Loucy (cell line): ENCODE data around the gene EPHA6.
"Not testable (repeated sequence)": the region's sequence is repeated elsewhere in the genome, so short reads cannot be mapped to it uniquely, and the experiment has no call there.

Experiments used
- H2AFZ ChIP-seq: fragments of 200-600 bp; sonication (generic); 2 replicates; pipeline ENCODE4 v1.6.0; 2016; ENCODE audit warnings: antibody characterized with exemption, mild to moderate bottlenecking, low read length, moderate library complexity
- H3F3A ChIP-seq: fragments of 200-600 bp; 2 replicates; pipeline ENCODE4 v1.6.0; 2016; ENCODE audit warnings: antibody characterized with exemption, low read depth, mild to moderate bottlenecking
- H3K27me3 ChIP-seq: fragments of 200-600 bp; sonication (generic); 2 replicates; pipeline ENCODE4 v1.6.1; 2014; ENCODE audit warnings: low read length, mild to moderate bottlenecking; ENCODE audit not compliant: insufficient read depth, poor library complexity, severe bottlenecking
- H3K36me3 ChIP-seq: fragments of 200-600 bp; sonication (generic); 2 replicates; pipeline ENCODE4 v1.6.1; 2016; ENCODE audit warnings: low read length; ENCODE audit not compliant: insufficient read depth
- H3K4me1 ChIP-seq: fragments of 200-600 bp; sonication (generic); 2 replicates; pipeline ENCODE4 v1.5.1; 2014; ENCODE audit warnings: low read length, mild to moderate bottlenecking; ENCODE audit not compliant: insufficient read depth, poor library complexity, severe bottlenecking
- H3K4me2 ChIP-seq: fragments of 200-600 bp; sonication (generic); 2 replicates; pipeline ENCODE4 v1.6.0; 2014; ENCODE audit warnings: antibody characterized with exemption, low read length, low read depth, mild to moderate bottlenecking; ENCODE audit not compliant: poor library complexity, severe bottlenecking
- H3K4me3 ChIP-seq: fragments of 200-600 bp; sonication (generic); 2 replicates; pipeline ENCODE4 v1.5.1; 2014; ENCODE audit warnings: low read length, mild to moderate bottlenecking, mixed read lengths; ENCODE audit not compliant: poor library complexity, severe bottlenecking
- H3K79me2 ChIP-seq: fragments of 200-600 bp; sonication (generic); 2 replicates; pipeline ENCODE4 v1.6.1; 2014; ENCODE audit warnings: low read length; ENCODE audit not compliant: insufficient read depth
- H3K9ac ChIP-seq: fragments of 200-600 bp; sonication (generic); 2 replicates; pipeline ENCODE4 v1.6.0; 2014; ENCODE audit warnings: mild to moderate bottlenecking, low read depth, low read length, moderate library complexity; ENCODE audit not compliant: poor library complexity, severe bottlenecking
- H3K9me2 ChIP-seq: fragments of 200-600 bp; sonication (generic); replicated peaks from 2 replicates; pipeline ENCODE4 v1.6.1; 2016; ENCODE audit warnings: low read depth, low read length, mixed read lengths
- H3K9me3 ChIP-seq: fragments of 200-600 bp; sonication (generic); 2 replicates; pipeline ENCODE4 v1.6.1; 2014; ENCODE audit warnings: mild to moderate bottlenecking, antibody characterized with exemption, low read length, low read depth; ENCODE audit not compliant: insufficient read depth
- H4K20me1 ChIP-seq: fragments of 200-600 bp; sonication (generic); 2 replicates; pipeline ENCODE4 v1.6.0; 2014; ENCODE audit warnings: antibody characterized with exemption, low read length, mild to moderate bottlenecking; ENCODE audit not compliant: insufficient read depth, poor library complexity, severe bottlenecking
- CTCF ChIP-seq: fragments of 200-600 bp; sonication (generic); conservative IDR thresholded peaks from 2 replicates; pipeline ENCODE4 v1.5.1; 2014; ENCODE audit warnings: mild to moderate bottlenecking, antibody characterized with exemption, low read length
- EZH2phosphoT487 ChIP-seq: fragments of 200-600 bp; IDR thresholded peaks from 2 replicates; pipeline ENCODE4 v1.6.1; 2018; ENCODE audit warnings: antibody characterized with exemption, mild to moderate bottlenecking, moderate library complexity, borderline replicate concordance

EPHA6 gene

DNA sequence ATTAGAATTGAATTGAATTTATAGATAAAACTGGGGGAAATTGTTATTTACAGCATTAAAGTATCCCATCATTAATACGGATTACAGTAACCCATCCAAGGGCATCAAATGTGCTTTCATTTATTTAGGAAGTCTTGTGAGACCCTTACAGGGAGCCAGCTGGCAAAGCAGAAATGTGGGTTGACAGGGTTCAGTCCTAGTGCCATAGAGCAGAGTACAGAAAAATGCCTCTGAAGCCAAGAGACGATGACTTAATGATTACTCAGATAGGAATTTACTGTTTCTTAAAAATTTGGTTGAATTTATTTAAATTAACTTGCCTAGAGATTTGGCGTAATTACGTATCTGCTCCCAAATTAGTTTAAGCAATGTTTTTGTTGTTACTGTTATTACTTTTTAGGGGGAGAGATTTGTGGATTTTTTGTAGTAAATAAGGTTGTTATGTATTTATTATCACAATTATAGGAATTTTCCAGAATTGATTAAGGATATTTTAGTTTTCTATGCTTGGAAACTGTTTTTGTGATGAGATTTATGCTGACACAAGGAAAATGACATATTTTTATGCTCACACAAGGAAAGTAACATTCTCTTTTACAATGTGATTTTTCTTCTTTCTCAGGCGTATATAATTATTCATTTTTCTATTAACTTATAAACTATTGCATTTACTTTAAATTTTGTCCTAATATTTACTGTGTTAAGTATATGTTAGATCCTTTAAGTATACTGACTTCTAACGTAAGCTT lies 152.0 kb downstream of the EPHA6 start:
- Histone ChIP-seq H3K79me2 (no peaks in the 10 kb centered on the region), H3K27me3 (no peaks in the 10 kb centered on the region), H3K9ac (no peak overlapping the region), H2AFZ (no peak overlapping the region), H3K4me1 (no peaks in the 10 kb centered on the region), H3K4me3 (no peak overlapping the region), H3K9me3 (no peaks in the 10 kb centered on the region), H4K20me1 (no peaks in the 10 kb centered on the region), H3K36me3 (no peaks in the 10 kb centered on the region), H3K9me2 (no peaks in the 10 kb centered on the region), H3F3A (no peaks in the 10 kb centered on the region), H3K4me2 (no peak overlapping the region)
- TF ChIP-seq CTCF (no peak), EZH2phosphoT487 (no peak)

GRCh38 chr3:96970211-96970610 lies 155.8 kb downstream of the EPHA6 start:
- Histone ChIP-seq H3K36me3 (no peaks in the 10 kb centered on the region), H3K4me2 (no peak overlapping the region), H3K9me3 (no peaks in the 10 kb centered on the region), H3K27me3 (no peaks in the 10 kb centered on the region), H3K9me2 (no peaks in the 10 kb centered on the region), H4K20me1 (no peaks in the 10 kb centered on the region), H3K4me1 (no peaks in the 10 kb centered on the region), H3K9ac (no peak overlapping the region), H3K79me2 (no peaks in the 10 kb centered on the region), H3F3A (no peaks in the 10 kb centered on the region), H2AFZ (no peak overlapping the region), H3K4me3 (no peak overlapping the region)
- TF ChIP-seq CTCF (no peak), EZH2phosphoT487 (no peak)

DNA sequence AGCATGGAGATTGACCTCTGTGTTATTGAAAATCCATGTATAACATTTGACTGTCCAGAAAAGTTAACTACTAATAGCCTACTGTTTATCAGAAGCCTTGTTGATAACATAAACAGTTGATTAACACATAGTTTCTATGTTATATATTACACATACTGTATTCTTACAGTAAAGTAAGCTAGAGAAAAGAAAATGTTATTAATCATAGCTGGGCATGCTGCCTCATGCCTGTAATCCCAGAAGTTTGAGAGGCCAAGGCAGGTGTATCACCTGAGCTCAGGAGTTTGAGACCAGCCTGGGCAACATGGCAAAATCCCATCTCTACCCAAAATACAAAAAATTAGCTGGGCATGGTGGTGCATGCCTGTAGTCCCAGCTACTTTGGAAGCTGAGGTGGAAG lies 163.3 kb downstream of the EPHA6 start:
- H2AFZ ChIP-seq, result no peak overlapping the region
- no peak overlapping the region for H3K9ac ChIP-seq
- TF ChIP-seq EZH2phosphoT487, result no peak
- no peak for TF ChIP-seq CTCF
- no peaks in the 10 kb centered on the region for H3K9me3 ChIP-seq
- H3K36me3 ChIP-seq, result no peaks in the 10 kb centered on the region
- H3K4me1 ChIP-seq, result no peaks in the 10 kb centered on the region
- H3K4me2 ChIP-seq, result no peak overlapping the region
- H3K4me3 ChIP-seq, result no peak overlapping the region
- no peaks in the 10 kb centered on the region for H3K27me3 ChIP-seq
- no peaks in the 10 kb centered on the region for H4K20me1 ChIP-seq
- no peaks in the 10 kb centered on the region for H3F3A ChIP-seq
- H3K9me2 ChIP-seq, result no peaks in the 10 kb centered on the region
- no peaks in the 10 kb centered on the region for H3K79me2 ChIP-seq

- H3K79me2 ChIP-seq, H3F3A ChIP-seq, H3K9me2 ChIP-seq: not testable (repeated sequence)
Measured at GRCh38 chr3:96983716-96984115, 169.3 kb downstream of the EPHA6 start.

More at GRCh38 chr3:96983716-96984115, 169.3 kb downstream of the EPHA6 start:
- not testable (repeated sequence) for H4K20me1 ChIP-seq, H2AFZ ChIP-seq, H3K4me3 ChIP-seq, H3K36me3 ChIP-seq, H3K4me1 ChIP-seq, H3K9me3 ChIP-seq, H3K4me2 ChIP-seq, H3K9ac ChIP-seq, H3K27me3 ChIP-seq
